GM19025 (cell line): ENCODE data around the gene IL1RAPL2.
"Not testable (repeated sequence)": the region's sequence is repeated elsewhere in the genome, so short reads cannot be mapped to it uniquely, and the experiment has no call there.

Experiments used
- ATAC-seq: cut with Tn5 transposase; IDR thresholded peaks from one replicate; pipeline ENCODE4 v1.9.1; 2021; ENCODE audit warnings: mild to moderate bottlenecking, low read depth, moderate library complexity; ENCODE audit not compliant: unreplicated experiment

IL1RAPL2 gene

GRCh38 chrX:104669063-104669462 lies 103.1 kb downstream of the IL1RAPL2 start:
- ATAC-seq = no peak

GRCh38 chrX:104670051-104670450 lies 104.1 kb downstream of the IL1RAPL2 start:
- ATAC-seq = no peak

- not testable (repeated sequence) for ATAC-seq
These were observed 111.5 kb downstream of the IL1RAPL2 start for GRCh38 chrX:104677517-104677916.

- ATAC-seq = no peak
These were observed 113.2 kb downstream of the IL1RAPL2 start for GRCh38 chrX:104679175-104679574.

- ATAC-seq = no peak
These were observed 115.2 kb downstream of the IL1RAPL2 start for GRCh38 chrX:104681214-104681613.

GRCh38 chrX:104684077-104684476 lies 118.1 kb downstream of the IL1RAPL2 start:
- no peak for ATAC-seq

GRCh38 chrX:104695593-104695992 lies 129.6 kb downstream of the IL1RAPL2 start:
- ATAC-seq = no peak

- ATAC-seq = no peak
These were observed 130.7 kb downstream of the IL1RAPL2 start for GRCh38 chrX:104696667-104697066.

GRCh38 chrX:104697294-104697693 lies 131.3 kb downstream of the IL1RAPL2 start:
- no peak for ATAC-seq

- ATAC-seq = no peak
These were observed 141.0 kb downstream of the IL1RAPL2 start for GRCh38 chrX:104707042-104707441.

GRCh38 chrX:104707572-104707971 lies 141.6 kb downstream of the IL1RAPL2 start:
- ATAC-seq = no peak

GRCh38 chrX:104712515-104712914 lies 146.5 kb downstream of the IL1RAPL2 start:
- ATAC-seq = no peak

- ATAC-seq = no peak
These were observed 155.9 kb downstream of the IL1RAPL2 start for GRCh38 chrX:104721854-104722253.

- no peak for ATAC-seq
These were observed 162.5 kb downstream of the IL1RAPL2 start for GRCh38 chrX:104728456-104728855.

GRCh38 chrX:104742355-104742754 lies 176.4 kb downstream of the IL1RAPL2 start:
- no peak for ATAC-seq

GRCh38 chrX:104745152-104745551 lies 179.2 kb downstream of the IL1RAPL2 start:
- no peak for ATAC-seq

- ATAC-seq = no peak
These were observed 184.1 kb downstream of the IL1RAPL2 start for GRCh38 chrX:104749951-104750610.

GRCh38 chrX:104762641-104763040 lies 196.6 kb downstream of the IL1RAPL2 start:
- no peak for ATAC-seq

- ATAC-seq = no peak
These were observed 223.8 kb downstream of the IL1RAPL2 start for GRCh38 chrX:104789784-104790183.

- ATAC-seq = no peak
These were observed 229.8 kb downstream of the IL1RAPL2 start for GRCh38 chrX:104795804-104796203.

GRCh38 chrX:104803219-104803618 lies 237.2 kb downstream of the IL1RAPL2 start:
- no peak for ATAC-seq

GRCh38 chrX:104806346-104806745 lies 240.3 kb downstream of the IL1RAPL2 start:
- ATAC-seq = no peak

GRCh38 chrX:104833401-104833800 lies 267.4 kb downstream of the IL1RAPL2 start:
- ATAC-seq = no peak
